DND-41 (cell line): ENCODE measurements around the gene RNF111.

ENCODE experiments used
- ATAC-seq: fragments of 200-7000 bp; cut with Tn5 transposase; 3 replicates; pipeline ENCODE4 v1.9.1; 2021; ENCODE audit warnings: low read depth; ENCODE audit not compliant: insufficient read depth
- DNase-seq: peaks from one replicate; pipeline ENCODE4 v3.0.0-alpha.2; 2020
- H2AFZ ChIP-seq: 2 replicates; pipeline ENCODE4 v1.6.0; 2012; ENCODE audit warnings: low read depth, low read length
- H3K27ac ChIP-seq: 2 replicates; pipeline ENCODE4 v1.5.1; 2012; ENCODE audit warnings: low read length, inconsistent platforms
- H3K27me3 ChIP-seq: fragments of 200-600 bp; sonication (generic); 2 replicates; pipeline ENCODE4 v1.6.0; 2012; ENCODE audit warnings: low read length, mild to moderate bottlenecking, inconsistent platforms; ENCODE audit not compliant: insufficient read depth, poor library complexity
- H3K36me3 ChIP-seq: 2 replicates; pipeline ENCODE4 v1.5.1; 2012; ENCODE audit warnings: low read length, inconsistent platforms; ENCODE audit not compliant: insufficient read depth
- H3K4me1 ChIP-seq: 2 replicates; pipeline ENCODE4 v1.5.1; 2012; ENCODE audit warnings: mild to moderate bottlenecking, low read length; ENCODE audit not compliant: insufficient read depth
- H3K4me2 ChIP-seq: 2 replicates; pipeline ENCODE4 v1.6.0; 2012; ENCODE audit warnings: mild to moderate bottlenecking, moderate library complexity, low read length, inconsistent platforms; ENCODE audit not compliant: insufficient read depth
- H3K4me3 ChIP-seq, 2 experiments: fragments of 200-600 bp in 1 of 2; shearing (Covaris generic) in 1 of 2; 2 replicates each; pipeline ENCODE4 v1.5.1; 2012 to 2016; ENCODE audit warnings: inconsistent platforms in 2 of 2, low read length in 2 of 2, mild to moderate bottlenecking in 2 of 2, low read depth in 1 of 2, moderate library complexity in 1 of 2
- H3K79me2 ChIP-seq: 2 replicates; pipeline ENCODE4 v1.6.0; 2012; ENCODE audit warnings: low read length, inconsistent platforms; ENCODE audit not compliant: insufficient read depth
- H3K9ac ChIP-seq: 2 replicates; pipeline ENCODE4 v1.6.0; 2012; ENCODE audit warnings: low read depth, mild to moderate bottlenecking, inconsistent platforms, low read length, moderate library complexity
- H3K9me3 ChIP-seq: 2 replicates; pipeline ENCODE4 v1.5.1; 2012; ENCODE audit warnings: low read length, moderate library complexity, mild to moderate bottlenecking, inconsistent platforms; ENCODE audit not compliant: insufficient read depth, severe bottlenecking
- H4K20me1 ChIP-seq: 2 replicates; pipeline ENCODE4 v1.6.0; 2012; ENCODE audit warnings: low read length; ENCODE audit not compliant: insufficient read depth
- CTCF ChIP-seq: IDR thresholded peaks from 2 replicates; pipeline ENCODE4 v1.5.1; 2012; ENCODE audit warnings: borderline replicate concordance, low read length, moderate library complexity, mild to moderate bottlenecking; ENCODE audit not compliant: poor library complexity, severe bottlenecking; ENCODE audit errors: extremely low read depth
- EZH2 ChIP-seq: IDR thresholded peaks from 3 replicates; pipeline ENCODE4 v1.6.1; 2012; ENCODE audit warnings: borderline replicate concordance, low read depth, mild to moderate bottlenecking, moderate library complexity, low read length, inconsistent platforms; ENCODE audit not compliant: severe bottlenecking

RNF111 gene

GRCh38 chr15:59104912-59105732 is 117.7 kb downstream of the RNF111 start, which contains the start of gene CCNB2:
CCNB2 (plus strand) TSS chr15:59105146; CDS start chr15:59105269, 123 bp downstream.
- no peaks in the 10 kb centered on the region for H3K9me3 ChIP-seq
- H3K27ac ChIP-seq, result peak within 1 kb of the TSS; percentile 95
- peak within 1 kb of the TSS; percentile 76 to 85 for H3K4me3 ChIP-seq
- peaks cover 32% of the 10 kb centered on the region for H3K36me3 ChIP-seq
- H3K4me1 ChIP-seq, result peaks cover 44% of the 10 kb centered on the region
- ATAC-seq (peak; percentile 97), DNase-seq (peak; percentile 89)
- peaks cover 50% of the 10 kb centered on the region for H3K79me2 ChIP-seq
- peak within 1 kb of the TSS; percentile 80 for H3K4me2 ChIP-seq
- peak within 1 kb of the TSS; percentile 93 for H3K9ac ChIP-seq
- 0 out of 2 replicates have a peak, but pooled peaks cover 4% of the 10 kb centered on the region for H4K20me1 ChIP-seq
- no peaks in the 10 kb centered on the region for H3K27me3 ChIP-seq
- TF ChIP-seq CTCF (no peak), EZH2 (no peak)
- peak within 1 kb of the TSS; percentile 94 for H2AFZ ChIP-seq

- Histone ChIP-seq H3K27me3 (no peaks in the 10 kb centered on the region), H3K9me3 (no peaks in the 10 kb centered on the region), H3K9ac (peak overlapping the region; percentile 93), H3K4me3 (peak overlapping the region; percentile 76 to 85), H3K4me2 (peak overlapping the region; percentile 80), H2AFZ (peak overlapping the region; percentile 94), H3K36me3 (peaks cover 40% of the 10 kb centered on the region), H4K20me1 (0 out of 2 replicates have a peak, but pooled peaks cover 4% of the 10 kb centered on the region), H3K27ac (peak overlapping the region; percentile 95), H3K4me1 (peaks cover 50% of the 10 kb centered on the region), H3K79me2 (peaks cover 58% of the 10 kb centered on the region)
- DNase-seq (no peak), ATAC-seq (no peak)
- TF ChIP-seq EZH2, result no peak
- TF ChIP-seq CTCF, result peak; percentile 30
These were observed 118.4 kb downstream of the RNF111 start for GRCh38 chr15:59105854-59106253.

GRCh38 chr15:59111251-59111650 is 123.8 kb downstream of the RNF111 start:
- Histone ChIP-seq H3K79me2 (peaks cover 71% of the 10 kb centered on the region), H2AFZ (no peak overlapping the region), H3K9me3 (no peaks in the 10 kb centered on the region), H3K9ac (no peak overlapping the region), H3K4me2 (no peak overlapping the region), H3K36me3 (peaks cover 88% of the 10 kb centered on the region), H3K27ac (no peak overlapping the region), H4K20me1 (peaks cover 13% of the 10 kb centered on the region; the same call in 1 of the 2 replicates), H3K4me3 (no peak overlapping the region), H3K27me3 (no peaks in the 10 kb centered on the region), H3K4me1 (peaks cover 37% of the 10 kb centered on the region)
- ATAC-seq (no peak), DNase-seq (no peak)
- TF ChIP-seq EZH2, result no peak
- TF ChIP-seq CTCF, result no peak
